Measurements from ENCODE around the gene INAFM2.
A peak's percentile ranks its signal among the peaks of the same experiment; 100 is the strongest.

The INAFM2 gene

DNA sequence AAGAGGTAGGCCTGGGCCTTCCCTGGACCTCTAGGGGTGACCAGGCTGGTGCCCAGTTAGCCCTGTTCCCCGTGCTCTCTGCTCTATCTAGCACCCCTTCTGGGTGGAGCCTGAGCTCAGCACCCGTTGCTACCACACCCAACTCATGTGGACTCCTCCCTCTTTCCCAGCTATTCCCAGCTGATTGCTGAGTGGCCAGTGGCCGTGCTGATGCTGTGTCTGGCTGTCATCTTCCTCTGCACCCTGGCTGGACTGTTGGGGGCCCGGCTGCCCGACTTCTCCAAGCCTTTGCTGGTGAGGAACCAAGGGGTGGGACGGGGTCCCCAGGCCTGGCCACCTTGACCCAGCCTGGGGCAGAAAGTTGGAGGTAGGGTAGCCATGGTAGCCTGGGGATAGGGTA lies 40.8 kb downstream of the INAFM2 start:
- H3K27ac ChIP-seq: peak overlapping the region; percentile 3; the same call in 1 of the 2 replicates
- no peak for TF ChIP-seq CTCF (conservative IDR thresholded peaks at IDR 0.05; ENCODE audit: low read depth)
- DNase-seq (ENCODE audit: low spot score): no peak
- ChIA-PET POLR2A (ENCODE audit: low non-redundant PET) (no interaction called here), CTCF (interaction anchor here (0.6 to 5.9 kb wide), 3 partner anchors 23 to 89 kb away, joined by 4 to 112 read pairs (median 5); partner anchors contain the start of gene CCDC9B)

DNA sequence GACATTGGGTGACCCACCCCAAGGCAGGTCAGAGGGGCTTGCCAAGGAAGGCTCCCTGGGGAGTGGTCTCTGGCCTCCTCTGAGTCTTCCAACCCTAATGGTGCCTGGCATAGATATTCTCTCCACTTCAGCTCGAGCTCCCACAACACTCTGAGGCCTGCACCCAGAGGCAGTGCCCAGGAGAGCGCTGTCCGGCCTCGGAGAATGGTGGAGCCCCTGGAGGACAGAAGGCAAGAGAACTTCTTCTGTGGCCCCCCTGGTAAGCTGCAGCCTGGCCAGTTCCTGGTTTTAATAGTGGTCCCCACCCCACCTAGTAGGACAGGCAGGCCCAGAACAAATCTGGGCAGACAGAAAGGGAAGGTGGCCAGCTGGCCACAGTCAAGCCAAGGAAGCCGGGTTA lies 41.5 kb downstream of the INAFM2 start:
- POLR2A ChIA-PET (ENCODE audit: low non-redundant PET): no interaction called here
- CTCF ChIA-PET: interaction anchor here (0.6 to 5.9 kb wide), 3 partner anchors 24 to 175 kb away, joined by 3 to 112 read pairs (median 3); partner anchors contain the start of gene CCDC9B
- peak overlapping the region; percentile 3; the same call in 1 of the 2 replicates for H3K27ac ChIP-seq
- TF ChIP-seq CTCF (conservative IDR thresholded peaks at IDR 0.05; ENCODE audit: low read depth): no peak
- DNase-seq (ENCODE audit: low spot score): no peak

GRCh38 chr15:40365624-40366456 lies 42.3 kb downstream of the INAFM2 start:
- H3K27ac ChIP-seq: no peak overlapping the region
- ChIA-PET CTCF (interaction anchor here (0.6 to 5.9 kb wide), 5 partner anchors 25 to 175 kb away, joined by 3 to 112 read pairs (median 9); partner anchors contain the start of gene CCDC9B), POLR2A (ENCODE audit: low non-redundant PET) (no interaction called here)
- no peak for TF ChIP-seq CTCF (conservative IDR thresholded peaks at IDR 0.05; ENCODE audit: low read depth)
- no peak for DNase-seq (ENCODE audit: low spot score)

DNA sequence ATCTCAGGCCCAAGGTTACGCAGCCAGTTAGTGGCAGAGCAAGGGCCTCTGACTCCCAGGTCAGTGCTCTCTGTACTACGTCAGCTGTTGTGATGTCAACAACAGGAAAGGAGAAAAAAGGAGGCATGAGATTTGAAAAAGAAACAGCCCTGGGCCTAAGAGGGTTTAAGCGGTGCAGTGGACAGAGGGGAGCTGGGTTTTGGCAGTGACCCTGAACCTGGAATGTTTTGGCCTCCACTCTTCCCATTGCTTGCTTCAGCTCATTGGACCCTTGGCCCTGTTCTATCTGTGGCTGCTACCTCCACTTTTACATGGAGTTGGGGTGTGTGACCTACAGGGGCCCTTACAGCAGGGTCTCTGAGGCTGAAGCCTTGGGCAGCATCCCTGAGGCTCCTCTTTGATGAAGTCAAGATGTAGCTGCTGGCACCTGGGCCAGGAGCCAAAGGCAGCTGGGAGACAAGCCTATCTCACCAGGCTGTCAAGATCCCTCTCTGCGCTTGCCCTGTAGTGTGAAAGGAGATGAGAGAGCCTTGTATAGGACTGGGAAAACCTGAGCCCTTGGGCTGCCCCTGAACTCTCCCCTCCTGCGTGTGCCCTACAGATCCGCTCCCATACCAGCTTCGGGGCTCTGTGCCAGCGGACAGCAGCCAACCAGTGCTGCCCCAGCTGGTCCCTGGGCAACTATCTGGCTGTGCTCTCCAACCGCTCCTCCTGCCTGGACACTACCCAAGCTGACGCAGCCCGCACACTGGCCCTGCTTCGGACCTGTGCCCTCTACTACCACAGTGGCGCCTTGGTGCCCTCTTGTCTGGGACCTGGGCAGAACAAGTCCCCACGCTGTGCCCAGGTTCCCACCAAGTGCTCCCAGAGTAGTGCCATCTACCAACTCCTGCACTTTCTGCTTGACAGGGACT lies 43.2 kb downstream of the INAFM2 start:
- POLR2A ChIA-PET (ENCODE audit: low non-redundant PET): no interaction called here
- H3K27ac ChIP-seq: peak overlapping the region; percentile 2; the same call in 1 of the 2 replicates
- no peak for DNase-seq (ENCODE audit: low spot score)
- CTCF ChIA-PET: interaction anchor here (0.6 to 5.9 kb wide), 13 partner anchors 9 to 94 kb away, joined by 3 to 112 read pairs (median 5); partner anchors contain the start of genes CCDC9B, DISP2 and KNSTRN
- no peak for TF ChIP-seq CTCF (conservative IDR thresholded peaks at IDR 0.05; ENCODE audit: low read depth)

DNA sequence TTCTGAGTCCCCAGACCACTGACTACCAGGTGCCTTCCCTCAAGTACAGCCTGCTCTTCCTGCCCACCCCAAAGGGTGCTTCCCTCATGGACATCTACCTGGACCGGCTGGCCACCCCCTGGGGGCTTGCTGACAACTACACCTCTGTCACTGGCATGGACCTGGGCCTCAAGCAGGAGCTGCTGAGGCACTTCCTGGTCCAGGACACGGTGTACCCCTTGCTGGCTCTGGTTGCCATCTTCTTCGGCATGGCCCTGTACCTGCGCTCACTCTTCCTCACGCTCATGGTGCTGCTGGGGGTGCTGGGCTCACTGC lies 43.8 kb downstream of the INAFM2 start:
- H3K27ac ChIP-seq: peak overlapping the region; percentile 40
- DNase-seq (ENCODE audit: low spot score): no peak
- no peak for TF ChIP-seq CTCF (conservative IDR thresholded peaks at IDR 0.05; ENCODE audit: low read depth)
- ChIA-PET CTCF (interaction anchor here (0.6 to 5.9 kb wide), 26 partner anchors 10 to 156 kb away, joined by 3 to 112 read pairs (median 4); partner anchors contain the start of genes CCDC9B, DISP2 and KNSTRN), POLR2A (ENCODE audit: low non-redundant PET) (no interaction called here)

All from RWPE1 (cell line).